HG03571 (cell line): Measurements from ENCODE around the gene CASP3.
"Not testable (repeated sequence)": the region's sequence is repeated elsewhere in the genome, so short reads cannot be mapped to it uniquely, and the experiment has no call there.

ENCODE experiments used
- ATAC-seq: cut with Tn5 transposase; IDR thresholded peaks from one replicate; pipeline ENCODE4 v1.9.1; 2021; ENCODE audit not compliant: unreplicated experiment

The CASP3 gene

DNA sequence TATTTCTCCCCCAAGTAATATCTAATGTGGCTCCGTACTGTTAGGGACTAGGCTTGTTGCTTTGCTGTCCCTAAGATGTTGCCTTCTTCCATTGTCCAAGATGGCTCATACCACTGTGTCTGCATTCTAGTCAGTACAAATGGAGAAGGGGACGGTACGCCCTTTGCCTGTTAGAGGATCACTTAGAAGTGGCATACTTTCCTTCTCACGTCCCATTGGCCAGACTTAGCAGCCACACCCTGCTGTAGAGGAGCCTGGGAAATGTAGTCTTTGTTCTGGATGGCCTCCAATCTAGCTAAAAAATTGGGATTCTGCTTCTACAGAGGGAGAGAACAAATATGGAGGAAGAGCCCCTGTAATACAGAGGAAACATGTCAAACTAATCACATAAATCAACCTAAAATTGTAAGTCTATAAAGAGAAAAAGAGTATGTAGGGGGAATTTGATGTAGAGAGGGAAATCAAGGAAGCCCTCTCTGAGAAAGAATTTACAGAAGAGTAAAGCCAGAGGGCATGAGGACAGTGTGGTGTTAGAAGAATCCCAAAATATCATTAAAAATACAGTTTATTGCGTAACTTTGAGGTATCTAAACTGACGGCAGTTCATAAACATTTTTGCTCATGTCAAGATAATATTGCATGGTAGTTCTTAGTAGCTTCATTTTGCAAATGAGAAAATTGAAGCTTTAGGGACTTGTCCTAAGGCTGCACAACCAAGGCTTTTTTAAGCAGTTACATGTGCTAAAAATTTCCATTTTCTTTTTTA, 15.4 kb upstream of the CASP3 start:
- no peak for ATAC-seq

DNA sequence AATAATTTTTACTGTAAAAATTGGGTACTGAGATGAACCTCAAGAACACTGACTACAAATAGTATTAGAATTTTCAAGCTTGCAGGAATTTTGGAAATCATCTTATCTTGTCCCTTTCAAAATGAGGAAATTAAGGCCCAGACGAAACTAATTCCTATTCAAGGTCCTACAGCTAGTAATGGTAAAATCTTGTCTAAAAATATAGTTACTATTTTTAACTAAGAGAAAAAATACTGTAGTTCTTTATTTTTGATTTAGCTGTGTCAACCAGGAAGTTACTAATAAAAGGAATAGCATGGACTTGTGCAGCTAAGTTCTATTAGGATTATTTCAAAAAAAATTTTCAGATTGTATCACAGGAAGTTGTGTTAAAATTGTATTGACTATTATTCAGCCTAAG, 13.0 kb upstream of the CASP3 start:
- no peak for ATAC-seq

DNA sequence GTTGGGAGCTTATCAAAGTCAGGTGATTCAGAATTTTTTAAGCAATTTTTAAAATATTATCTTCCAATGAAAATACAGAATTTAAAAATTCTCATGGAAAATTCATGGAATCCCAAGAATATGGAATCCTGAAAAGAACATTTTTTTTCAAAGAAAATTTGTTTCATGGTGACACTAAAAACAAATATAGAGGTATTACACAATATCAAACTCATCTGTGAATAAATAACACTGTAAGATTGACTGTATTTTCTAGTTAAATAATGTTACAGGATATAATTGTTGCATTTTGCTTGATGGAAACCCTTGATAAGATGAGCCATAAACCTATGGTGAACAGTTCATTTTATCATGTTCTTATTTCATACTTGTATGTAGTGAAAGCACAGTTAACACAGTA, 11.7 kb upstream of the CASP3 start:
- no peak for ATAC-seq

DNA sequence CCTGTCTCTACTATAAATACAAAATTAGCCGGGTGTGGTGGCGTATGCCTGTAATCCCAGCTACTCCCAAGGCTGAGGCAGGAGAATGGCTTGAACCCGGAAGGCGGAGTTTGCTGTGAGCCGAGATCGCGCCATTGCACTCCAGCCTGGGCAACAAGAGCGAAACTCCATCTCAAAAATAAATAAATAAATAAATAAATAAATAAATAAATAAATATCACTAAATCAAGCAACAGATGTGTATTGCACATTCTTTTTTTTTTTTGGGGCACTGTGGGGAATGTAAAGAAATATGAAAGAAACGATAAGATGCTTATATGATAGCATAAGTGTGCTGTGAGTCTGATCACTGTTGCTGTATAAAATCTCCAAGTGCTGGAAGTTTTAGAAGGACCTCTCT, 8.6 kb upstream of the CASP3 start:
- ATAC-seq, result not testable (repeated sequence)

DNA sequence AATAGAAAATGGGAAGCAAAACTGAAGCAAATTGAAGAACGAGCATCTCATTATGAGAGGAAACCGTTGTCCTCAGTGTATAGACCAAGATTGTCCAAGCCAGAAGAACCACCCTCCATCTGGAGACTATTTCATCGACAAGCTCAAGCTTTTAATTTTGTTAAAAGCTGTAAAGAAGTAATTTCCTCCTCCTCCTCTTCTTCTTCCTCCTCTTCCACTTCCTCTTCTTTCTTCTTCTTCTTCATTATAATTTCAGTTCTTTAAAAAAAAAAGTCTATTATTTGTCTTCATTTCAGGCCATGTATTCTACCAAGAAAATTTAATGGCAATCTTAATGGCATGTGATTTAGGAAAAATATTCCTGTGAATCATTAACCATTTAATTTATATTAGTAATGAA, 7.9 kb upstream of the CASP3 start:
- ATAC-seq, result no peak

DNA sequence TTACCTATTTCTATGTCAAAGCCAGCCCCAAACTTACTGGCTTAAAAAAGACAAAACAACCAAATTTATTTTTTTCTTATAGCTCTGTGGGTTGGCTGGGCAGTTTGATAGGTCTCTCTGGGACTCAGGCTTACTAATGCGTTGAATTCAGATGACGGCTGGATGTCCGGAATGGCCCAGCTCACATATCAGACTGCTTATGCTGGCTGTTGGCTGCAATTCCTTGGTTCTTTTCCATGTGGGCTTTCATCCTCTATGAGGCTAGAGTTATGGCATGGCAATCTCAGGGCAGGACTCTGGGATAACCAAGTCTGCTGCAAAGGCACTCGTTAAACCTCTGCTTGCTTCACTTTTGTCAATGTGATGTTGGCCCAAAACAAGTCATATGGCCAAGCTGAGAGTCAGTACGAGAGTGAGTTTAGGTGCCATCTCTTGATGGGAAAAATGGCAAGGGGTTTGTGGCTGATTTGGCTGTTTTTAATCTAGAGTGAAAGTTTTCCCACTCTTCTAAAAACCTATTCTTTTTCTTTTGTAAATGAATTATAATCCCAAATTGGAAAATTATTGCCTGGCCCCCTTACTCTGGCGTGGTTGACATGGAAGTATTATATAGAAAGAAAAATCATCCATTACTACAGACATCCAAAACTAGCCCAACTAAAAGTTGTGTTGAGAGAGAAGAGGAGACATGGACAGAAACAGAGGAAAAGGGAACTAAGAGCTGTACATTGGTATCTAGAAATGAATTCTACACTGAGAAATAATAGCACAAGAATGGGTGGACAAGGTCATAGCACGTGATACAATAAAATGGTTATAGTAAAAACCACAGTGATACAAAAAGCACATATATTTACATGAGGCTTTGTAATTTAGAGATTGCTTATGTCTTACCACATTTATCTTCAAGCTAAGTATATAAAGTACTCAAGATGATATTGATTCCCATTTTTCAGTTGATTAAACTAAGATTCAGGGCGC, 6.9 kb upstream of the CASP3 start:
- no peak for ATAC-seq

DNA sequence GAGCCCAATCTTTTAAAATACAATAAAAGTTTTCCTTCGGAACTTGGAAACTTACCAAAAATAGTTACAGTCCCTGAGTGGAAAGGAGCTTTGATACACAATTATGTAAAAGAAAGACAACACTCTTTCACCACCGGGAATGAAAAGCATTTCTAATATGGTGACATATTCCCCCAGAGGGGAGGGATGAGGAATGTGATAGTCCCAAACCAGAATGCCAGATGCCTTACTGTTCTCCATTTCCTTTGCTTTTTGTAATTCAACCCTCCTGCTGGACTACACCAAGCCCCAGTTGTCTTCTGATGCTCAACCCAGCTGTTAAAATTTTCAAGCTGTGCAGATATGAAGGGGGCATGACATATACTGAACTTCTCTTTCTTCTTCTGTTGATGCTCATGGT, 4.4 kb upstream of the CASP3 start:
- ATAC-seq, result no peak

DNA sequence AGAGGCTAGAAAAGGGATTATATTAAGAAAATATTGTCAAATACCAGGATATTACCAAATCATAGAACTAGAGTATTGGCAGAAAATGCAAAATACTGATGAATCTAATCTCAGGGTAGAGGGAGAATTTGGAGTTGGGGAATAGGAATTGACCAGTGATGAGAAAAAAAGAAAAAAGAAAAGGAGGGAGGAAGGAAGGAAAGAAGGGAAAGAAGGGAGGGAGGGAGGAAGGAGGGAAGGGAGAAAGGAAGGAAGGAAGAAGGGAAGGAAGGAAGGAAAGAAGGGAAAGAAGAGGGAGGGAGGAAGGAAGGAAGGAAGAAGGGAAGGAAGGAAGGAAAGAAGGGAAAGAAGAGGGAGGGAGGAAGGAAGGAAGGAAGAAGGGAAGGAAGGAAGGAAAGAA, 3.4 kb upstream of the CASP3 start:
- not testable (repeated sequence) for ATAC-seq

DNA sequence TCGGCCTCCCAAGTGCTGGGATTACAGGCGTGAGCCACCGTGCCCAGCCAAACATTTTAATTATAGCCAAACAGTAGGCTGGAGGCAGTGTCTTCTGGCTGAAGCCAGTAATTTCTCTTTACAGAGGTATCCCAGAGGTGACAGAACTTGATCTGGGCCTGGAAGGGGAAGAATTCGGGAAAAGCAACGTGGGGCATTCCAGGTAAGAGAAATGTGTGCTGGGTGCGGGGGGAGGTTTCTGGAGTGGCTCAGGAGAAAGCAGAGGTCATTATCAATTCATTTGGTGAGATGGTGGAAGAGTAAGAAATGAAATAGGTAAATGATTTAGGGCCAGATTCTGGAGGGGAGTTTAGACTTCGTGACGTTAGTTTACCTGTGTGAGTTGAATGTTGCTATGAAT, 2.7 kb upstream of the CASP3 start:
- no peak for ATAC-seq

DNA sequence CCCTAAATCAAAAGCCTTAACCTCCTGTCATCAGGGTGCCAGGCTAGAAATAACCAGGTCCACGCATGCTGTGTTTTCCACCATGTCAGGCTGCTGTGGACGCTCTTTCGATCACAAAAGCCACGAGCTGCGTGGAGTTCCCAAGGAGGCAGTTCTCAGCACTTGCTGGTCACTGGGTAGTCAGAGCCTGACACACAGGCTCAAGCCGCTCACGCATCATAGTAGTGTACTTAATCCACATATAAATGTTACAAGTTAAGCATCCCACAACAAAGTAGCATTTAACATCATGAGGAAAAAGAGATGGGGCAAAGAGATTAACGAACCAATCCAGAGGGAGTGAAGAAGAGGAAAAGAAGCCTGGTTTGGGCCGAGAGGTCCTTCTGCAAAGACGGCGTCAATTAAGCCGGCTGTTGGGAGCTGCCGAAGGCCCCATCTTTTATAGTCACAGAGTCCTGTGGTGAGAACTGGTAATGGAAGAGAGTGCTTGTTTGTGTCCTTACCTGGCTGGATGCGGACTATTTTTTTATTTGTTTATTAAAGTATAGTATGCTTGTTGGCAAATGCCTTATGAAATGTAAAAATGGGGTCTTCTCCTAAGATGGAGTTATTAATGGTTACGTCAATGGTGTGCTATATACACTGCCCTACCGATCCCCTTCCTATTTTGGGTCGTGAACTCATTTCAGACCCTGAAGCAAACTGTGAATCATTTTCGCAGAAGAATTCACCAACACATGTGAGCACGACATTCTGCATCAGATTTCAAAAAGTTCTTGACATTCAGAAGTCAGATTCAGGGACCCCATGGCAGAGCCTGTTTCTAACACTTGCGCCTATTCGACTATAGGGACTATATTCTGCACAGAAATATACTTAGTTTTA, 966 bp upstream of the CASP3 start:
- ATAC-seq, result no peak

DNA sequence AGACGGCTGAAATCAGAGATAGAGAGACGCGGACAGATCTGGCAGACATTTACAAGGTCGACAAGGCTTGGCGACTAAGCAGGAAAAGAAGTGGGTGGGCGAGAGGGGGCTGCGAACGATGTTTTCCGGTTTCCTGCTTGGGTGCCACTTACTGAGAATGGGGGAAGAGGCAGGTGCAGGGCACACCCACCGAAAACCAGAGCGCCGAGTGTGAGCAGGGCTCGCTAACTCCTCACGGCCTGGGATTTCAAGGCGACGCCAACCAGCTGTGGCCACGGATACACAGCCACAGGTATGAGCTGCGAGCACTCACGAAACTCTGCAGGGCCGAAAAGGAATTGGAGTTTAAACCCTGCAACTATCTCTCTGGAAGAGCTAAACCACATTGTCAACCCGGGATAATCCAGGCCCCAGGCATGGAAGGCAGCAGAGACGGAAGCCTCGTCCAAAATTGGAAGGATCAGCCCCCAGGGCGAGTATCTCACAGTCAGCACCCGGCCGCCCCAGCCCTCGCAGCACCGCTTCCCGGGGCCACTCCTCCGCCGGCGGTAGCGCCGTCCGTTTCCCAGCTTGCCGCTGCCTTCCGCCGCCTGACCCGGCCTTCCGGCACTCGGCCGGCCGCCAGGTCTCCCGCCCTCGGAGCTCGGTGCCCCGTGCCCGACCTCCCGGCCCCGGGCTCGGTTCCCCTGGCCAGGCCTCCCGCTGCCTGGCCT, 778 bp downstream of the CASP3 start:
- ATAC-seq, result peak; percentile 24

DNA sequence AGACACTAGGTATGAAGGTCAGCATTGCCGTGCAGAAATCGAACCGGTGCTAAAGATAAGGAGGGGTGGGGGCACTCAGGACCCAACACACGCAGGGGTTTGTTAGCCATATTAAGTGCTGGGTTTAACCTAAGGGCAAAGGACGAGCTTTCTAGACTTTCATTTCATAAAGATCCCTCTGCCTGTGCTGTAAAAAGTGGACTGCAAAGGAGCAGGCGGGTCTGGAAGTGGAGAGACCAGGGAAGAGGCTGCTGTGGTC, 1.3 kb downstream of the CASP3 start:
- no peak for ATAC-seq

DNA sequence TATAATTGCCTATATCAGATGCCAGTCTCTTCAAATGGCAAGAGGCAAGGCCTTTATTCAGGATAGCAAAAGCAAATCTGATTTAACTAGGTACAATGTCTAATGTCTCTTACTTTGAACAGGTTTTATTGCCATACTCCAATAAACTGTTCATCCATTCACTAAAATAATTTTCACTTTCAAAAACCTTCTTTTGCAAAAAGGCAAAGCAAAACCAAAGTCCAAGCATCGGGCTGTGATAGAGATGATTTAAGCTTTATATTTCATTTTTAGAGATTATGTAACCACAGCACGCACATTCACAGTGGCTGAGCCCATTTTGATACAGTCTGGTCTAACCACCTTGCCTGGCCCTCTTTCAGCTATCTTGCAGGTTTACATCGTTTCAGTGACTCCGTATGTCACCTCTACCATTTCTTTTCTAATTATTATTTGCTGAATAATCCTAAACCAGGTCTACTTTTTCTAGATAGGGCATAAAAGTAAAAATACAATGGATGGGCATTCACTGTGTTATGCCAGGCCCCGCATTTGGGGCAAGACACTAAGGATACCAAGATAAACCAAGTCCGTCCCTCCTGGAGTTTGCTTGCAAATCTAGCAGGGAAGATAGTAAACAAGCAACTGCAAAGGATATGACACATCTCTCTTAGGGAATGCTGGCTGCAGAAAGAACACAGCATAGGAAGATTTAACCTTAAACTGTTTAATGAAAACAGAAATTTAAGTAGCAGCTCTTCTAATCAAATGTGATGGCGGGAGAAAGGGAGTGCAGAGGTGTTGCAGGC, 1.8 kb downstream of the CASP3 start:
- no peak for ATAC-seq

DNA sequence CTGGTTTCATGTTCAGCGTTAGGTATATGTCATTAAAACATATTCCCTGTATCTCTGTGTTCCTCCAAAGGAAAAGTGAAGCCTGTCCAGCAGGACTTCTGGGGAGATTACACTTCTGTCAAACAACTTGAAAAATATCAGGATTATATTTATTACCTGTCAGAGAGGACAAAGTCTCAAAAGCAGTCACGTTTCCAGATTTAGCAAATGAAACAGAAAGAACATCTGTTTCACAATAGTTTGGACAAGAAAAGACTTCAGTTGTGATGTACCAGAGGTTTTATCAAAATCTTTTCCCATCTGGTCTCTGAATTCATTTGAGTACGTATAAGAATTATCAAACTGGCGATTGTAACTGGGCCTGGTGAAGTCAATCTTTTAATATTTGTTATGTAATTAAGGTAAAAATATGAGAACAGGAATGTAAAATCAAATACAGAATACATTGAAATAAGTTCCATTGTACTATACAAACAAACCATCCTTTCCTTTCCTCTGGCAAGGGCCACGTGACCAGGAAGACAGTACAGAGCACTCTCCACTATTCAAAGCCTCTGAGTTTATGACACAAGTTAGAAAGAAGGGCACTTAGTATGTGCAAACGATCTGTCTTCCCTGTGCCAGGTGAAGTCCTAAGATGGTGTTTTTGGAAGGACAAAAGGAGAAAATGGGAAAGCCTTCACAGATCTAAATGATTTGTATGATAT, 3.2 kb downstream of the CASP3 start:
- no peak for ATAC-seq

DNA sequence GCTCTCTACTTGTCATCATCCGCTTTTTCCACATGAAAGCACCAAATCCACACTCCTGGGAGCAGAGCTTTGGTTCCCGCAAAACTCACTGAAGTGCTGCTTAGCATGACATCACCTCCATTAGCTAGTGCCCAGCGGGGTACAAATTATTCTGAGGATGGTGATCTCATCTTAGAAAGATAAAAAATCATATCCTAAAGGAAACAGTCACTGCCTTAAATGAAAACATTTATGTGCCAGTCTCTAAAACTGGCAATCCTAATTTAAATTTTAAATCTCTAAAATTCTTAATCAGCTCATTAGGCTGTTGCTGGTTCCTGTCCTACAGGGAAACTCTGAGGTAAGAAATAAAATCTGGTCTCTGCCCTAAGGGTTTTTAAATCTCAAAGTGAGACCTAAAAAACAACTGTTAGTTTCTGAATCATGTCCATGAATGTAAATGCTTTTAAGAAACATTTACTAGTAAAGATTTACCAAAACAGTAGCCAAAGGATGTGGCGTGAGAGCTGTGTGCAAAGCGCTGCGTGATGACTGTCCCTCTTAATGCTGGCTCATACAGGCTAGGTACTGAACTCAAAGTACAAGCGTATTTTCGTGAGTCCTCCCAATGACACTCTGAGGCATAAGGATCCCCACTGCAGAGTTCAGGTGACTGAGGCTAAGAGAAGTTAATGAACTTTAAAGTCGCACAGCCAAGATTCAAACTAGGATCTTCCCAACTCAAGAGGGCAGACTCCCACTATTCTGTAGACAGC, 4.5 kb downstream of the CASP3 start:
- no peak for ATAC-seq

DNA sequence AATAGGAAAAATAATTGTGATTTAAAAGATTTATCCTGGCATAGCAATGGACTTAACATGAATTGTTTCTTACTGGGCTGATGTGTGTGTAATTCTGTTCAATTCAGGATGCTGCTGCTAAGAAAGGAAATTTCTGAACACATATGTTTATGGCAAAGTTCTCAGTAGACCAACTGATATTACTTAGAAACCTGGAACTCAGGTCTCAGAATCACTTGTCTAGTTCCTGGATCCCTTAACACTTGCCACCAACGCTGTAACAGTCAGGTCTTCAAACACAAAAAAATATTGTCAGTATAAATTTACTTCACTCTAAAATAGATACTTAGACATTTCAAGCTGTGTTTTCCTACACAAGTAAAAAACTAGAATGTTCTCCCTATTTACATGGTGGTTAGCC, 5.5 kb downstream of the CASP3 start:
- ATAC-seq, result no peak

DNA sequence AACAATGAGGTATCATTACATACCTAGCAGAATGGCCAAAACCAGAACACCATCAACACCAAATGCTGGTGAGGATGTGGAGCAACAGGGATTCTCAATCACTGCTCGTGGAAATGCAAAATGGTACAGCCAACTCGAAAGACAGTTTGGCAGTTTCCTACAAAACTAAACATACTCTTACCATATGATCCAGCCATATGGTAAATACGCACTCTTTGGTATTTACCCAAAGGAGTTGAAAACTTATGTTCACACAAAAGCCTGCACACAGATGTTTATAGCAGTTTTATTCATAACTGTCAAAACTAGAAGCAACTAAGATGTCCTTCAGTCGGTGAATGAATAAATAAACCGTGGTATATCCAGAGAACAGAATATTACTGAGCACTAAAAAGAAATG, 7.8 kb downstream of the CASP3 start:
- no peak for ATAC-seq

DNA sequence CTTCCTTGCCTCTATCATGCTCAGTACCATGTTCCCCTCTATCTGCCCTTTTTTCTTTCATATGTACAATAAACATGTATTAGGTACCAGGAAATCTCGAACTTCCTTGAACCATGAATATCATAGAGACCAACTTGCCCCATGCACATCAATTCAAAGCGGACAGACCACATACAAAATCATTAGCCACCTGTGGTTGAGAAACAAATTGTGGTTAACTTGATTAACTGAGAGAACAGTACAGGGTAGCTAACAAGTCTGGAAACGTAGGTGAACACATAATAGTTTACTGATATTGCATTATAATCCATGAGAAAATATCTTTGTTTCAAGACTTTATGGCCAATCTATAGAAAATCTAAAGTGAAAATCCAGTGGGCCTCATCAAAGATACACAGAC, 8.2 kb downstream of the CASP3 start:
- no peak for ATAC-seq

DNA sequence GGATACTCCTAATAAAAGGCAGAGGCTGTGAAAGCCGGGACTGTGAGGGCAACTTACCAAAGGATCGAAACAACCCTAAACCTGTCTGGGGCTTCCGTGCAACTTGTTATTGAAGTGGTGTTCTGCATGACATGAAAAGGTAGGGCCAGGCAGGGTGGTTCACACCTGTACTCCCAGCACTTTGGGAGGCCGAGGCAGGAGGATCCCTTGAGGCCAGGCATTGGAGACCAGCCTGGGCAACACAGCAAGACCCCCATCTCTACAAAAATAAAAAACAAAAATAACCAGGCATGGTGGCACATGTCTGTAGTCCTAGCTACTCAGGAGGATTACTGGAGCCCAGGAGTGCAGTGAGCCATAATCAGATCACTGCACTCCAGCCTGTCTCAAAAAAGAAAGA, 12.3 kb downstream of the CASP3 start:
- no peak for ATAC-seq
